Neural cell (in vitro differentiated cells): ENCODE data around the gene DENND1A.
"Not testable (repeated sequence)": the region's sequence is repeated elsewhere in the genome, so short reads cannot be mapped to it uniquely, and the experiment has no call there.

Experiments
- EP300 ChIP-seq: fragments of 450-650 bp; conservative IDR thresholded peaks from 2 replicates; pipeline ENCODE4 v1.6.1; 2014; ENCODE audit warnings: antibody characterized with exemption, mild to moderate bottlenecking, moderate library complexity; ENCODE audit not compliant: poor library complexity, severe bottlenecking
- POLR2AphosphoS5 ChIP-seq: IDR thresholded peaks from 2 replicates; pipeline ENCODE4 v1.6.1; 2012
- TF ChIP-seq, protein P1 (sequence below): fragments of 450-650 bp; IDR thresholded peaks from 2 replicates; pipeline ENCODE4 v1.5.1; 2014; ENCODE audit warnings: antibody characterized with exemption, mild to moderate bottlenecking, moderate library complexity; ENCODE audit not compliant: poor library complexity, severe bottlenecking

- not testable (repeated sequence) for TF ChIP-seq EP300, POLR2AphosphoS5
- TF ChIP-seq, protein P1, sequence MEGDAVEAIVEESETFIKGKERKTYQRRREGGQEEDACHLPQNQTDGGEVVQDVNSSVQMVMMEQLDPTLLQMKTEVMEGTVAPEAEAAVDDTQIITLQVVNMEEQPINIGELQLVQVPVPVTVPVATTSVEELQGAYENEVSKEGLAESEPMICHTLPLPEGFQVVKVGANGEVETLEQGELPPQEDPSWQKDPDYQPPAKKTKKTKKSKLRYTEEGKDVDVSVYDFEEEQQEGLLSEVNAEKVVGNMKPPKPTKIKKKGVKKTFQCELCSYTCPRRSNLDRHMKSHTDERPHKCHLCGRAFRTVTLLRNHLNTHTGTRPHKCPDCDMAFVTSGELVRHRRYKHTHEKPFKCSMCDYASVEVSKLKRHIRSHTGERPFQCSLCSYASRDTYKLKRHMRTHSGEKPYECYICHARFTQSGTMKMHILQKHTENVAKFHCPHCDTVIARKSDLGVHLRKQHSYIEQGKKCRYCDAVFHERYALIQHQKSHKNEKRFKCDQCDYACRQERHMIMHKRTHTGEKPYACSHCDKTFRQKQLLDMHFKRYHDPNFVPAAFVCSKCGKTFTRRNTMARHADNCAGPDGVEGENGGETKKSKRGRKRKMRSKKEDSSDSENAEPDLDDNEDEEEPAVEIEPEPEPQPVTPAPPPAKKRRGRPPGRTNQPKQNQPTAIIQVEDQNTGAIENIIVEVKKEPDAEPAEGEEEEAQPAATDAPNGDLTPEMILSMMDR, result not testable (repeated sequence)
These were observed 14.5 kb upstream of the DENND1A start for GRCh38 chr9:123944464-123944863.
